HG03108 (cell line): ENCODE data around the gene MYCT1.

Experiments used
- ATAC-seq: cut with Tn5 transposase; IDR thresholded peaks from one replicate; pipeline ENCODE4 v1.9.1; 2021; ENCODE audit warnings: moderate library complexity; ENCODE audit not compliant: unreplicated experiment

The MYCT1 gene

DNA sequence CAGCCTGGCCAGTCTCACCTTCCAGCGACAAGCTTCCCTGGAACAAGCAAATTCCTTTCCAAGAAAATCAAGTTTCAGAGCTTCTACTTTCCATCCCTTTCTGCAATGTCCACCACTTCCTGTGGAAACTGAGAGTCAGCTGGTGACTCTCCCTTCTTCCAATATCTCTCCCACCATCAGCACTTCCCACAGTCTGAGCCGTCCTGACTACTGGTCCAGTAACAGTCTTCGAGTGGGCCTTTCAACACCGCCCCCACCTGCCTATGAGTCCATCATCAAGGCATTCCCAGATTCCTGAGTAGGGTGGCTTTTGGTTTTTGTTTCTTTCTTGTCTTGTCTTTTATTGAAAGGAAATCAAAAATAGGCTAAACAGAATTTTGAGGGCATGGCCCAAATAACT, 24.3 kb downstream of the MYCT1 start:
- ATAC-seq: no peak

DNA sequence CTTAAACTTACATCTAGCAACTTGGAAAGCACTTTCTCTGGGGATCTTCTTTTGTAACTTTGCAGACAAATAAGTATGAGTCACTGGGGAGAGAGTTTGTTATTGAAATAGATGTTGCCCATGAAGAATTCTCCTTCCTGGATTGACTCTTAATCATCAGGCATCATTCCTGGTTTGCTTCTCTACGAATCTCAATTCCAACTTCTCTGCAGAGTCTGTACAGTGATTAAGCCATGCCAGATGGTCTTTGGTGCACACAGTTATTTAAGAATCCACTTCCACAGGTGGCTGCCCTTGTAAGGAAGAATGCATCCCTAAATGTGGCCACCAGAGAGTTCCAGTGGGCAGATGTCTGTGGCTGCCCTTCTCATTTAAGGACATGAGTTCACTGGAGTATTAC, 25.7 kb downstream of the MYCT1 start:
- no peak for ATAC-seq

DNA sequence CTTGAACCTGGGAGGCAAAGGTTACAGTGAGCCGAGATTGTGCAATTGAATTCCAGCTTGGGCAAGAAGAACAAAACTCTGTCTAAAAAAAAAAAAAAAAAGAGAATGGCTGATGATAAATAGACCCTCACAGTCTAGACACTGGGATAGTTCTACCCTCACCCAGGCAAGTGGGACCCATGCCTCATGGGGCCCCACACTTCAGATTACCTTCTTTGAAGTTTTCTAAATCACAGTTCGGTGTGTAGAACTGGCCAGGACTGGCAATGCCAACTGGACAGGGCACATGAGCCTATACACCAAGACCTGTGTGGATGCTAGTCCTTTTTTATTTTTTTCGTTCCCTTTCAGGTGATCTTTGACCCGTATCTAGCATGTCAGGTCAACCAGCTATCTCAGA, 28.6 kb downstream of the MYCT1 start:
- ATAC-seq: no peak

DNA sequence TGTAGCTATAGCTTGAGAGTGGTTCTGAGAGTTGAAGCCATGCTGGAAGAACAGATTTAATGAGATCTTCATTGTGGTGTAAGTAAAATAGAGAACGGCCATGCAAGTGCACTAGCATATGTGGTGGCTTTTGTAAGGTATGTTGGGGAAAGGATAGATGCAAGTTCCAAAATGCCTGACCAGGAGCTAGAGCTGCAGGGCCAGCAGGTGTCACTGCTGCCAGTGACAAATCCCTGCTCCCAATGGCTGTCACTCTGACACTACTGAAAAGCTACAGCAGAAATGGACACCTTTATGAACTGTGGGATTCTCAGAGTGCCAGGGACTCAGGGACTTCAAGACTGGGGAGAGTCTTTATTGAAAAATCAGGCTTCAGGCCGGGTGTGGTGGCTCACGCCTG, 29.8 kb downstream of the MYCT1 start:
- no peak for ATAC-seq

DNA sequence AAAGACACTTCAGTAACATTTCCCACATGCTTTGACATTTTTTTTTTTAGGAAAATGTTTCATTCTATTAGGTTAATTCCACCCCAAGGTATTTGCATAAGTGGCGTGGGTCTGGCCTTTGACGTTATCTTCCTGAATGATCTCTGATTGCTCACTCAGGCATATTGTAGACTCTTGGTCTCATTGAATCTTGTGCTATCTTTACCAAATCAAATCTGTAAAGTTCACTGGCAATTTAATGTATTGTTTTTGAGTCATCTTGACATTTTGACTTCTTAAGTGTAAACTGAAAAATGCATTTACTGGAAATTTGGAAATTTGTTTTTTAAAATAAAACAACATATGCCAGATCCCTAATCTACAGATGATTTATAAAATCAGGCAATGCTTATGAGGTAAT, 36.9 kb downstream of the MYCT1 start:
- ATAC-seq: no peak

DNA sequence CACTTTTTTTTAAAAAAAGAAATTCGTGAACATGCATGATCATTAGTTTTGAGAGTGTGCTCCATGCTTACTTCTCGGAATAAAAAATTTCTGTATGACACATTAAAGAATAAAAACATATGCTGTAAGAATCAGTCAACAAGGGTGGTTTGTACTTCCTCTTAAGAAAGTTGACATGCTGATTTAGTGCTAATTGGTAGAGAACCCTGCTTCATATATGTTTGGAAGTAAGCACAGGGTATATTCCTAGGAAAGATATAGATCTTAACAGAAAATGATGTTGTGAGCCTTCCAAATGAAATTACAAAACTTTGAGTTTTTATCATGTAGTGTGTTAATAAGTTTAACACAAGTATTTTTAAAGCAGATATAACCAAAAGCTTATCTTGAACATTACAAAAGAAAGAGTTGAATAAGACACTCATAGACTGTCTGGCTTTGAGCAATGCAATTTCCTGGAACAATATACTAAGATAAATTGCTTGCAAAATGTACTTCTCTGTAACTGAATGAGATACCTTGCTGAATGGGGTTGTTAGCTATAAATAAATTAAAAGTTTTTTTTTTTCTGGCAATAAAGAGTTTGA, 39.1 kb downstream of the MYCT1 start:
- no peak for ATAC-seq

DNA sequence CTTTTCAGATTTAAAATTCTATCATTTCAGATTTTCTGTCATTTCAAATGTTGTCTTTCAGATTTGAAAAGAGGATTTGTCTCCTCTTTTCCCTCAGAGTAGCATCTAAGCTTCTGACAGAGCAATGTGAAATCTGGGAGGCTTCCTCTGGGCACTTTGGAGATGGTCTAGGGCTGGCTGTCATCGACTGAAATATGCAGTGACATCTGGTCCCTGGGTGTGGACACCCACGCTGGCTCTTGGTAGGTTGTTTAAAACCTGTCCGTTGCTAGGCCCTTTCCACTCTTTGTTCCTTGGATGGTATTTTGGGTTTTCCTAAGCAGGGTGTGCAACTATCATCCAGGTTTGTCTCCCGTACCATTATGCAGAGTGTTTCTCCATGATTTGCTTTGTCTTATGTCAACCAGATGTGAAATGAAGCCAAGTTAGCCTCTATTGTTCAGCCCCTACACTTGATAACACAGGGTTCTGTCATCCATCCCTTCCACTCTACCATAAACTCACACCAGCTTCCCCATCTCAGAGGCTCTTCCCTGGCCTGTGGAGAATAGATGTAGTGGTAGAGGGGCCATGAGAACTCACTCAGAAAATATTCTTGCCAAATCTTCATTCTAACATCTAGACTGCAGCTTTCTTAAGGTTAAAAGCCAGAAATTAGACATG, 47.9 kb downstream of the MYCT1 start:
- ATAC-seq: no peak

DNA sequence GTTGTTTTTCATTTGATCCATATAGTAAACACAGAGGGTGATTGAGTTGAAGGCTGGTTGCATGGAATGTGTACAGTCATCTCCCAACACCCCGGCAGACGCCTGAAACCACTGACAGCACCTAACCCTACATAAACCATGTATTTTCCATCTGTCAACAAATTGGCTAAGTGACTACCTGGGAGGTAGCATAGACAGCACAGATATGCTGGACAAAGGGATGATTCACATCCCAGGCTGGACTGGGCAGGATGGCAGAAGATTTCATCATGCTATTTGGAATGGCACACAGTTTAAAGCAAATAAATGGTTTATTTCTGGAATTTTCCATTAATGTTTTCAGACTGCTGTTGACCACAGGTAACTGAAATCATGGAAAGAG, 48.5 kb downstream of the MYCT1 start:
- no peak for ATAC-seq

DNA sequence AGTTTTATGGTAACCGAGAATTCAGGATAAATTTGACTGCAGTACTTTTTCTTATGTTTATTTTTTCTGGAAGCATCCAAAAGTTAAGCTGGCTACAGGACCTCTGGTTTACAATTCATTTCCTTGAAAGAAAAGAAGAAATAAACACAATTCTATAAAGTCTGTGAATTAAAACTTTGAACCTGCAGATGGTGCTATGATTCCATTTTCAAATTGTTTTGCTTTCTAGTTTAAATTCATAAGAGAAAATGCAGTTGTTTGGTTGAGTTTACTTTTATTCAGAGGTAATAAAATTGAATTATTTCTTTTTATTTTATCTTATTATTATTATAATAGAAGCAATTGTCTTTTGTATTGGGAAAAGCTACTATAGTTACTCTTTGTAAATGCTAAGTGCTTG, 51.1 kb downstream of the MYCT1 start:
- no peak for ATAC-seq

DNA sequence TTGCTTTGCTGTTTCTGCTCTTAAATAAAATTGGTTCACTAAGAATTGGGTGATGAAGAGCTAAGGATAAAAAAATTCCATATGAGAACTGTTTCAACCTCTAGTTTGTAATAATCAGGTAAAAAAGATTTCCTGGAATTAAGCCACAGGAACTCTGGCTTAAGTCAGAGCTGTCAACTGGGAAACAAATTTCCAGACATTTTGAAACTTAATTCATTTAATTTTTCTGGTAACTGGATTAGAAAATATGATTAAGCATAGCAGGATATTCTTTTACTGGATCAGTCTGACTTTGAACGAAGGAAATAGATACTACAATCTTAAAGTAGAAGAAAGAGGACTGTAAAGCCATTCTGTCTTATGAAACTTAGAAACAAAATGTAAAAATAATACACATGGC, 51.6 kb downstream of the MYCT1 start:
- ATAC-seq: no peak

DNA sequence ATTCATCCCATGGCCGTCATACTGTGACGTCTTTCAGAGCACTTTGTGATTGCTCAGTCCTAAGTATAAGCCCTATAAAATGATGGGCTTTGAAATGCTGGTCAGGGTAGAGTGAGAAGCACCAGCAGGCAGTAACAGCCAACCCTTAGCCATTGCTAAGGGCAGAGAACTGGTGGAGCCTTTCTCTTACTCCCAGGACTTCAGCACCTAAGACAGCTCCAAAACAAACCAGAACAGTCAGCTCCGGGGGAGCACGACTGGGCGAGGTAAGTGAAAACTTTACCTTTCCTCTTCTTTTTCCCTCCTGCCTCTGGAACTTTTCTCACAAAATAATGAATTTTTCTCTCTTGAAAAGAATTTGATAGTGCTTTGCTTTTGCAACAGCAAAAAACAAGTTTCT, 53.0 kb downstream of the MYCT1 start, which contains the start of gene VIP:
Gene VIP (plus strand): TSS at position 104 of the 400 bp plus-strand sequence. CDS start 1,381 bp downstream, outside the sequence.
- no peak for ATAC-seq

DNA sequence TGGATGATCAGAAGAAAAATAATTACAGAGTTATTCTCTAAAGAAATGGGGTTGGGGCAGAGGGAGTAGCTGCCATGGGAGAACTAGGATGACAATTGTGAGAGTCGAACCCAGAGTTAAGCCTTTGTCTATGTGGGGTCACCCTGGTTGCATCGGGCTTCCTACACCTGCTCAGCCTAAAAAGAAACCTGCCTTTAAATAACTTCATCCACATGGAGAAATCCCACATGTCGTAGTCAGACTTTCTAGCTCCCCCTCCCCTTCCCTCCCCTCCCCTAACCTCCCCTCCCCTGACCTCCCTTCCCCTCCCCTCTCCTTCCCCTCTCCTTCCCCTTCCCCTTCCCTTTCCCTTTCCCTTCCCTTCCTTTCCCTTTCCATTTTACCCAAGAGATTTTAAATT, 67.6 kb downstream of the MYCT1 start:
- ATAC-seq: no peak

DNA sequence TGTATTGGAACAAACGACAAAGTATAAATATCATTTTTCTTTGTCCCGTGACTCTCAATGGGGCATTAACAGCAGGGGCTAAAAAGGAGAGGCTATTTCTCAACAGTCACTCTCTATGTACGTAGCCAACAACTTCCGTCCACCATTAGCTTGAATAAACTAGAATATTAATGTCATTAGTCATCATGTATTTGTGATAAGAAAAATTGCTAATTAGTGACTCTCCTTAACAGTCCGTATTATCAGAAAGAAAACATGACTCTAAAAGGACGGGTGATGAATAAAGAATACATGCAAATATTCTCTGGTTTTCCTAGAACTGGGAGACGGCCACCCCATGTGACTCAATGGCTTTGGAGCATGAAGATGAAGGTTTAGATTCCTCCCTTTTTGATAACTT, 71.5 kb downstream of the MYCT1 start:
- no peak for ATAC-seq

DNA sequence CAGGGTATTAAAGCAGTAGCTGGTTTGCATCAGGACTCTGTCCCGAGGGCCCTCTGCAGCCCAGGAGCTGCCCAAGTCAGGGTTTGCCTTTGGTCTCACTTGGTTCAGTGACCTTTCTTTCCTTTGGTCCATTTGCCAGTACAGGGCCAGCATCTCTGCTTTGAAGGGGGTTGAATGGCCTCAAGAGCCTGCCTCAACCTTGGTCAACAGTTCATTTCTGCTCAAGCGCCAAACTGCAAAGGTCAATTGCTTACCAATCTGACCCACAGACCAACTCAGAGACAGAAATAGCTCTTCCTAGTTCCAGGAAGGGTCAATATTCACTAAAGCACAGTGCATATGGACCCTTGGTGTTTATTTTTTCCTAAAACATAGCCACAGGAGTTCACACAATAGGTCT, 72.3 kb downstream of the MYCT1 start:
- ATAC-seq: no peak

DNA sequence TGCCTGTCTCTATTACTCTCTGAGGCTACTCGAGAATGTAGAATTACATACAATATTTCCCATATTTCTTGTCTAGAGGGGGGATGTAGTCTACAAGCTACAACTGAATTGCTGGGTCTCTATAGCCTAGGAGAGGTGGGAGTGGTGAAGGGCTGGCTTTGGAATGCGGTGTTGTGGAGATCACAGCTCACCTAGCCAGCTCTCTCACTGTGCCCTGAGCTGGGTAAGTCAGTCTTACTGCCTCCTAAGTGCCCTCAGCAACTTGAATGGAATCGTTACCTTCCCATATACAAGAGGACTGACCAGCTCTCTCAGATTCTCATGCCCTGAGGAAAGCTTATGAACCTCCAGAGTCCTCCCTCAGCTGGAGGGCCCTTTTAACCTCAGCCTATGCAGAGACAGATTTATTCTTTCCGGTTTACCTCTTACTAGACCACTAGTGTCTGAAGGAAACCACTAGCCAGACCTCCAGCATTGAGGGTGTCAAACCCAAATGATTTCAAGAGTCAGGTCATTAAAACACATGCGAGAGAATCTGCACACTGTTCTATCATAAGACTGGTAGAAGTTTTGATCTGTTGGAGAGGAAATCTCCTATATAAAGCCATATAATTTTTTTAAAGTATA, 73.5 kb downstream of the MYCT1 start:
- no peak for ATAC-seq
